Measurements from ENCODE around the gene FAM107A.

GRCh38 chr3:58559586-58559985, 17.6 kb downstream of the FAM107A start:
- TF ChIP-seq CTCF (IDR thresholded peaks at IDR 0.05) (no peak), POLR2A (IDR thresholded peaks at IDR 0.05; ENCODE audit: low read depth) (no peak)

All from esophagus muscularis mucosa (tissue), 3 donors.